Left renal cortex interstitium (tissue), 4 donors: ENCODE data around the gene PPIL1. TPM values are rescaled to one million over a fixed set of nuclear protein-coding genes. Genes with fewer than 3 reads are reported as not detected.
"Not testable (repeated sequence)": the region's sequence is repeated elsewhere in the genome, so short reads cannot be mapped to it uniquely, and the experiment has no call there.

Experiments used
- DNase-seq, 4 donors: peaks; one replicate each; pipeline ENCODE4 v3.0.0-alpha.2; 2013; ENCODE audit warnings: low read depth in 4 of 4, low spot score in 2 of 4, missing footprints in 1 of 4
- polyA plus RNA-seq, 4 donors: library from polyadenylated mRNA; unstranded; fragments of 120-200 nt; gene quantifications; one replicate each; pipeline ENCODE4 v1.2.1, GENCODE V29; 2013; ENCODE audit not compliant: insufficient read length in 4 of 4

Gene PPIL1
- 10 to 100 TPM; 48.1 to 54.4 (median 51.1) TPM for polyA plus RNA-seq

DNA sequence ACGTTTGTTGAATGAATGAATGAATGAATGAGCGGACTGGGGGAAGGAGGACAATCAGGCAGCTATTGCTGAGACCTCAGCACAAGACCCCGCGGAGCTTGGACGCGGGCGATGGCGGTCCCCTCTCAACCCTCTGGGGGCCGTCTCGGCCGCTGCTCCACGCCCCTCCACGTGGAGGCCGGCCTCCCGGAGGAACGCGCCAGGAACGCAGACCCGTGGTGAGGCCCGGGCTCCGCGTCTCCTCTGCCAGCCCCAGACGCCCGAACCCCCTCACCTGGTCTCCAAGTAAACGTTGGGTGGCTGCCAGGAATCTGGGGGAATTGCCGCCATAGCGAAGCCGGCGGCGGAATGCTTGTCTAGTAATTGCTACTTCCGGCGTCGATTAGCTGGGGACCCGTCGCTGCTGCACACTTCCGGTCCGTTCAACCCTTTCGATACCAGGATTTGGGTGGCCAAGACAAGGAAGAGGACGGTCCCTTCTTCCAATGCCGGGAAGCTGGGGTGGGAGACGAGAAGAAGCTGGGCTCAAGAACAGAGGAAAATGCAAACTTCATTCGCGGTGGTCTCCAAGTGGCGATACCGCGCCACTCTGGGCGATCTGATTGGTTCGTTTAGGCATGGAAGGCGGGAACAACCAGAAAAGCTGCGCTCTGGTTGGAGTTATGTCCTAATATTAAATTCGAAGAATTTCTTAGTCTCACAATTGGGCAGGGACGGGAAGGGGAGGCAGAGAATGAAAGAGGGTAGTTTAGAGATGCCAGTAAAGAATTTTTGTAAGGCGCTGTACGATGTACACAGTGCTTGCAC lies at the start of gene PPIL1:
Gene PPIL1 (minus strand): TSS at position 361 of the 807 bp plus-strand sequence. CDS start 31 bp downstream, at position 330.
- DNase-seq: peak; percentile 88 to 96 (median 90)

DNA sequence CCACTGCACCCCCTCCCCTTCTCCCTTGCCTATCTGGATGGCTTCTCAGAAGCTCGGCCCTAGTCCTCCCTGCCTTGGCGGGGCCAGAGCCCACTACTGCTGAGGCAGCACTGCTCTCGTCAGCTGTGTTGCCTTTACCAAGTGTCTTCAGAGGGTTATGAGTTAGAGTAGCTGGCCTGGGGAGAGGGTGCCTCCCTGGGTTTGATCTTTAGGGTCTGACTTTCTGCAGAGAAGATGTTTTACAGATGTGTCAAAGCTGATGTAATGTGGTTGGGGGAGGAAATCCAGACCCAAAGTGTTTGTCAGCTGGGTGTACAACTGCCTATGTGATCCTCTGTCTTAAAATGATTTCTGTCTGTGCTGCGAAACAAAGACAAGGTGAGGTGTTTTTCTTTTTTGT lies 49.5 kb upstream of the PPIL1 start:
- DNase-seq: no peak

- no peak for DNase-seq
Measured at GRCh38 chr6:36920546-36920945, 45.9 kb upstream of the PPIL1 start.

DNA sequence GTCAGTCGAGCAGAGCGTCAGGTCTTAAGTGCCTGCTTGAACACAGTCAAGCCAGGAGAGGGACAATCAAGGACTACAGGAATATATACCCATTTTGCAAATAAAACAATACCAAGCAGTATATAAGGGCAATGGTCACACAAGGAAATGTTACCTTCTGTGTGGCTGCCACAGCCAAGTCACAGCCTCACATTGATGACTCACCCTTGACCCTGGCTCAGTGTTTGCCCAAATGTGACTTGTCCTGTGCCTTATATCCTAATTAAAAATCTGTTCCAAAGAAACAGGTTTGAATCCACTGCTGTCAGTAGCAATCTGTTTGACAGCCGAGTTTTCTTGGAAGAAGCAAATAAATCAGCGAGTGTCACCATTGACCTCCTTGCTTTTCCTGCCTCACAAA lies 45.4 kb upstream of the PPIL1 start:
- no peak for DNase-seq

DNA sequence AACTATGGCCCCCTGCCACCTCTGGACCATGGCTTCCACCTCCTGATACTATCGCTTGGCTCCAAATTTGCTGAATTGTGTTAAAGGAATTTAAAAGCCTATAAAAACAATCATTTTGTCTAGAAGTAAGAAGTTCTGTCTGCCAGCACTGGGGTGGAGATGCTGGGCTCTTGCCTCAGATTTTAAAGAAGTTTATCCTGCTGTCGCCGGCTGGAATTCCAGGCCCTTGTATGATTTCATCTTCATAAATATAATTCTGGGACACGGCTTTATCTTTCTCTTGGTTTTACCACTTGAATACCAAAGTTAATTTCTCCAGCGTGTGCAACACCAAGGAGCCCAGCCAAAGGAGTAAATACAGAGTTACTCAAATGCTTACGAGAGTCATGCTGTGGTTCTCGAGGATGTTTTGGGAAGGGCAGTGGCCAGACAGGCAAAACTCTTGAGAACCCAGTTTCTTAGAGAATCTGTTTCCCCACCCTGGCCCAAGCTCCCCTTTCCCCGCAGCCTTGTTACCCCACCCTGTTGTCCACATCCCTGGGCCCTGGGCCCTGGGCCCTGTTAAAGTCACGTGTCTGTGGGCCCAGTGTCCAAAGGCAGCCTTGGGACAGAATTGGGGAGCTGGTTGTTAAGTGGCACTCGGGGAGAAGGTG lies 43.1 kb upstream of the PPIL1 start:
- no peak for DNase-seq

GRCh38 chr6:36916126-36916525 lies 41.5 kb upstream of the PPIL1 start:
- no peak for DNase-seq

DNA sequence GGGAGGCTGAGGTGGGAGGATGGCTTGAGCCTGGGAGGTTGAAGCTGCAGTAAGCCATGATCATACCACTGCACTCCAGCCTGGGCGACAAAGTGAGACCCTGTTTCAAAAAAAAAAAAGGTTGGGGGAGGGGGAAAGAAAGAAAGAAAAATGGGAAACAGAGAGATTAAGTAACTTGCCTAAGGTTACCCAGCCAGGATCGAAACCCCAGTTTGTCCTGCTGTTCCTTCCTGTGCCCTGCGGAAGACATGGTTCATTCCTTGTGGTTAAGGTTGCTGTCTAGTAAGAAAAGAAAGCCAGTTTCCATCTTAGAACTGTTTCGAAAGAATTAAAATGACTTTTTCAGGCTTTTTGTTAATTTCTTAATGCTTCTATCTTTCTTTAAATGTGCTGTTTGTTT lies 41.0 kb upstream of the PPIL1 start:
- DNase-seq: no peak

GRCh38 chr6:36914227-36914794 lies 39.7 kb upstream of the PPIL1 start:
- DNase-seq: no peak

DNA sequence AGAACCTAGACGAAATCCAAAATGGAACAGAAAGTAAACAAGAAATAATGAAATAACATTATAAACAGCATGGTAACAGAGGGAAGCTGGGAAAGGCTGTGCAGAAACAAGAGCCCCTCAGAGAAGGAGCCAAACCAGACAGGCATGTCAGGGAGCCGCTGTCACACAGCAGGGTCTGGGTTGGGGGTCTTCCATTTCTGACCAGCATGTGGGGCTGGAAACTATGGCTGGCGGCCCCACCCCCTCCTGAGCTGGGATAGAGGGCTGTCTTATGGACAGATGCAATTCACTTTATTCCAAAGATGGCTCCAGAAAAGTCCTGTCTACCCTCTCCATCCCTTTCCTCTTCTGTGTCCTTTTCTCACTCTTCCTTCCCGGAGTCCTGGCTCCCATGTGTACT lies 38.5 kb upstream of the PPIL1 start:
- no peak for DNase-seq

DNA sequence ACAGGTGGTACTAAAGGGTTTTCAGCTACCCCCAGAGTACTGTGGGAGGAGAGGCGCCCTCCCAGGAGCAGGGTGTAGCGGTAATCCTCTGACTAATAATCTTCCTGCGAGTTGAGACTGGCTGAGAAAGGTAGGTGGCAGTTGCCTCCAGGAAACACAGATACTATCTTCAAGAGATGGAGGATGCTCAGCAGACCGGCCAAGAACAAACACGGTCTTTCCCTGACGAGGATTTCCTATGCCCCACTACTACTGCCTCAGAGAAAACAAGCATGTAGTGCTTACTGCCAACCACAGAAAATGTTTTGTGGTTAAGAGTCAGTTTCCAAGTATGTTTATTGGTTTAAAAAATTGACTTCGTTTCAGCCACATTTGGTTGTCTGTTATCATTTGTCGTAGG lies 38.0 kb upstream of the PPIL1 start:
- DNase-seq: no peak

DNA sequence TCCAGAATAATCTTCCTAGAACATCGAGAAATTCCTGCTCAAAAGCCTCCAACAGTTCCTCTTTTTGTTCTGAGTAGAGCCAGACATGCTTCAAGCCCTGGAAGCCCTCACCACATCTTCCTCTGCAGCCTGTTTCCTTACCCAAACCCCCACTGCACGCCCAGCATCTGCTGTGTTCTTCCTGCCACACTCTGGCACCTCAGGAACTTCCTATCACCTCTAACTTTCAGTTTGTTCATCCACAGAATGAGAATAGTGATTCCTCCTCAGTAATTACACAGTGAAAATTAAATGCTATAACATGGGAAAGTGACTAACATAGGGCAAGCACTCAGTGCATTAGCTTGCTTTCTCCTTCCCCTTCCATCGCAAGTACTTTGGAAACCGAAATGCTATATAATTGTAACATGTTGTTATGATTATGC lies 37.4 kb upstream of the PPIL1 start:
- DNase-seq: no peak

DNA sequence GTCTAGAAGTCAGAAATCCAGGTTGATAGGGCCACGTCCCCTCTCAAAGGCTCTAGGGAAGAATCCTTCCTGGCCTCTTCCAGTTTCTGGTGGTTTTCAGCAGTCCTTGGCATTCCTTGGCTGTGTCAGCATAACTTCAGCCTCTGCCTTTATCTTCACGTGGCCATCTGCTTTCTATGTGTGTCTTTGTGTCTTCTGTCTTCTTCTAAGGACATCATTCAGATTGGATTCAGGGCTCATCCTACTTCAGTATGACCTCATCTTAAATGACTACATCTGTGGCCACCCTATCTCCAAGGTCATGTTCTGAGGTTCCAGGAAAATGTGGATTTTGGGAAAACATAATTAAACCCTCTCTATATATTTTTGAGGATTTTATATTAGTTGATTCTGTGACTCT lies 34.1 kb upstream of the PPIL1 start:
- no peak for DNase-seq

DNA sequence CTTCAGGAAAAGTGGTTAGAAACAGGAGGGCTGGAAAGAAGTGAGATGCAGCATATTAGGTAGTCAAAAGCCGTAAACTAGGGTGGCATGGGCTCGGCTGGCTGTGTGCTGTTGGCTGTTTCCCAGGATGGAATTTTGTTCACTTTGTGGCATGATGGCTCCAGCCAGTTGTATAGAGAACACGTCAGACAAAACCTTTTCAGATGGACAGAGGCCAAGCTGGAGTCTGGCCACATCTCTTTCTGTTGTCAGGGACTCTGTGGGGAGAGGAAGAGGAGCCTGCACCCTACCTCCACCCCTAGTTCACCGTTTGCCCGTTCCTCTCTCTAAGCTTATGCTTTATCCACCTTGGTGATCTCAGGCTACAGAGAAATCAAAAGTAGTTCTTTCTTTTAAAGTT lies 33.2 kb upstream of the PPIL1 start:
- DNase-seq: no peak

DNA sequence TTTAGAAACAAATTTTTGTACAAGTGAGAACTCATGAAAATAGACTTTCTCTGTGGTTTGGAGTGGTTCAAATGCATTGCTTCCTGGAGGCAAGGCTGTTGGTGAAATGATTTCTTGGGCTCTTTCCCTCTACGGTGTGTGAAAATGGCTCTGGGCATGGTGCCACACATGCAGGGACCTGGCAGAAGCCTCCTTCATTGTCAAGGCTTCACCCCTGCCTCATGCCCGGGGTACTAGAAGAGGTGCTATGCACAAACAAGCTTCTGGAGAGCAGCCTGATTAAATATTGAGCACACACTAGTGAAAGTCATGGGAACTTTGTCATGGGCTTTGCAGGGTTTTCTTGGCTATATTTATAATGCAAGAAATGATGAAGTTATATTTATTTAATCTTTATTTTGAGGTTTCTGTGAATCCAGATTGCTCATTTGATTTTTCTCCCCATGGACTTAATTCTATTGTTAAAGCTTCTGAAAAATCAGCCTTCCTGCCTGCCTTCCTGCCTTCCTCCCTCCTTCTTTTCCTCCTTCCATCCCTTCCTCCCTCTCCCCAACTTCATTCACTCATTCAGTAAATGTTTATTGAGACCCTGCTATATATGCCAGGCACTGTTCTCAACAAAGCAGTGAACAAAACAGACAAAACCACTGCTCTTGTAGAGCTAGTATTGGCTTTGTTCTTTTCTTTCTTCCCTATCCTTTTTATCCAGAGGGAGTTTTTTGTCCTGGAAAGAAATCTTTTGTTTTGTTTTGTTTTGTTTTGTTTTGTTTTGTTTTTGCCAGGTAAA lies 32.1 kb upstream of the PPIL1 start:
- no peak for DNase-seq

GRCh38 chr6:36904851-36905393 lies 30.3 kb upstream of the PPIL1 start:
- DNase-seq: no peak

DNA sequence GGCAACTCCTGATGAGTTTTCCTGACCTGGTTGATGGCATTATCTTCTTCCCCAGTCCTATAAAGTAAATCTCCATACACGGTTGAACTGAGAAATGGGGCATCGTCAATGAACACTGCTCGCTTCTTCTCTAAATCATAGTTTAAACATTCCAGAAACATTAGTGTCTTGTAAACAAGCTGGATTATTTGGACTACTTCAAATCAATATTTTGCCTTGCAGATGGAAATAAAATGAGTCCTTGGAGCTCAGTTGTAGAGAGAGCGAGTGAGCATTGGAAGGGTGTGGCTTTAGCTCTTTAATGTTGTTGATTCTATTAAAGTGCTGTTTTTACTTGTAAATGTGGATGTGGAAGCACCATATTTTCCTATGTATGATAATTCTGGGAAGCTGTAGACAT lies 29.5 kb upstream of the PPIL1 start:
- DNase-seq: no peak

GRCh38 chr6:36897609-36898008 lies 23.0 kb upstream of the PPIL1 start:
- DNase-seq: no peak

- DNase-seq: no peak
Measured at GRCh38 chr6:36893976-36894932, 19.7 kb upstream of the PPIL1 start.

GRCh38 chr6:36891153-36891552 lies 16.6 kb upstream of the PPIL1 start:
- DNase-seq: not testable (repeated sequence)
